Measurements from ENCODE around the gene EXOC2.

The EXOC2 gene

DNA sequence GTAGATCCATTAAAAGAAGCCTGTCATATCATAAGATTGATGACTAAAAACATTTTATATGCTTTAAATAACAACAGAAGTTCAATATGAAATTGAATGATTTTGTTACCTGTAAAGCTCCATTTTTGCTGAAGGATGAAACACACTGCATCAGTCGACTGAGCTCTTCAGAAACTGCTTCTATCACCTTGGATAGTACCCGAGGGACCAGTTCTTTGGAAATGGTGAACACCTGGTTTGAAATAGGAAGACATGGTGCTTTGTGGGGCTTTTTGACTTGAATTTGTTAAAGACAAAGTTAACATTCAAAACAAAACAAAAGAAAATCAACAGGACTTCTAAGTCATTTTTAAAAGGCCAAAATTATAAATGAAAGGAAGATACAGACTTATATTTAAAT is 195.7 kb downstream of the EXOC2 start:
- DNase-seq: no peak
- no peaks in the 10 kb centered on the region for H3K36me3 ChIP-seq (ENCODE audit: control insufficient read depth, insufficient read depth, low read length)
- H3K27me3 ChIP-seq (replicated peaks; ENCODE audit: control insufficient read depth, insufficient read depth, low read length, poor library complexity, severe bottlenecking): no peaks in the 10 kb centered on the region
- peaks cover 23% of the 10 kb centered on the region for H3K4me1 ChIP-seq (ENCODE audit: control insufficient read depth, insufficient read depth, low read length, poor library complexity, severe bottlenecking)
- H3K9me3 ChIP-seq (ENCODE audit: control insufficient read depth, low read length): no peaks in the 10 kb centered on the region
- H3K4me3 ChIP-seq (ENCODE audit: insufficient read depth, low read depth, low read length, poor library complexity, severe bottlenecking): no peak overlapping the region
- H3K27ac ChIP-seq (ENCODE audit: insufficient read depth, low read length, poor library complexity, severe bottlenecking): no peak overlapping the region

DNA sequence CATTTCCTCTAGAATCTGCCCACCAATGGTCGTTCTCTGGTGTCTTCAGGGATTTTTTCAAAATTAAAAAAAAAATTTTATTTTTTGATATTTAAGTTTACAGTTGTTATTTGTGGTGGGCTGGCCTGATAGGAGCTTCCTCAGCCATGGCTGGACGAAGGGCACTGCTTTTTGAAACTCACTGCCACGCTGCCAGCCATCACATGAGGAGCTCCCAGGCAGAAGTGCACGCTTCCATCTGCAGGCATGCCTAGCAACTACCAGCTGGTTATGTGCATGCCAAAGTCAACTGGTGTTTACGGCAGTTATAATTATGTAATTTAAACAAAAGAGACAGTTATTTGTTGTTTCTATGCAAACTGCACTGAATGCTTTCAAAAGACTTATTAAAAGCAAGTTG is 196.3 kb downstream of the EXOC2 start:
- Histone ChIP-seq H3K4me1 (ENCODE audit: control insufficient read depth, insufficient read depth, low read length, poor library complexity, severe bottlenecking) (peaks cover 25% of the 10 kb centered on the region), H3K4me3 (ENCODE audit: insufficient read depth, low read depth, low read length, poor library complexity, severe bottlenecking) (no peak overlapping the region), H3K27me3 (replicated peaks; ENCODE audit: control insufficient read depth, insufficient read depth, low read length, poor library complexity, severe bottlenecking) (no peaks in the 10 kb centered on the region), H3K9me3 (ENCODE audit: control insufficient read depth, low read length) (no peaks in the 10 kb centered on the region), H3K36me3 (ENCODE audit: control insufficient read depth, insufficient read depth, low read length) (no peaks in the 10 kb centered on the region), H3K27ac (ENCODE audit: insufficient read depth, low read length, poor library complexity, severe bottlenecking) (no peak overlapping the region)
- DNase-seq: no peak

DNA sequence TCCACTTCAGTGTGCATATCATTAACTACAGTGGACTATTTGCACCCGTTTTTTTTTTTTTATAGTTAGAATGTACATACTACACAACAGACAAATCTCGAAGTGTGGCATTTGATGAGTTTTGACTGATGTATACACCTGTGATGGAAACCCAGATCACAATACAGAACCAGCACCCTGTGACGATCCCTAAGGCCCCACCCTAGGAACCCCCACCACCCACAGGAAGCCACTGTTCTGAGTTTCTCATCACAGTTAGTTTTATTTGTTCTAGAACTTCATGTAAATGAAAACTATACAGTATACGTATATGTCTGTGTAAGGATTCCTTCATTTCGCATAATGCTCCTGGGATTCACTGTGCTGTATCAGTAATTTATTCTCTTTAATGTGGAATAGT is 198.5 kb downstream of the EXOC2 start:
- Histone ChIP-seq H3K27me3 (replicated peaks; ENCODE audit: control insufficient read depth, insufficient read depth, low read length, poor library complexity, severe bottlenecking) (no peaks in the 10 kb centered on the region), H3K4me1 (ENCODE audit: control insufficient read depth, insufficient read depth, low read length, poor library complexity, severe bottlenecking) (peaks cover 44% of the 10 kb centered on the region), H3K9me3 (ENCODE audit: control insufficient read depth, low read length) (no peaks in the 10 kb centered on the region), H3K4me3 (ENCODE audit: insufficient read depth, low read depth, low read length, poor library complexity, severe bottlenecking) (no peak overlapping the region), H3K27ac (ENCODE audit: insufficient read depth, low read length, poor library complexity, severe bottlenecking) (no peak overlapping the region), H3K36me3 (ENCODE audit: control insufficient read depth, insufficient read depth, low read length) (no peaks in the 10 kb centered on the region)
- DNase-seq: no peak

DNA sequence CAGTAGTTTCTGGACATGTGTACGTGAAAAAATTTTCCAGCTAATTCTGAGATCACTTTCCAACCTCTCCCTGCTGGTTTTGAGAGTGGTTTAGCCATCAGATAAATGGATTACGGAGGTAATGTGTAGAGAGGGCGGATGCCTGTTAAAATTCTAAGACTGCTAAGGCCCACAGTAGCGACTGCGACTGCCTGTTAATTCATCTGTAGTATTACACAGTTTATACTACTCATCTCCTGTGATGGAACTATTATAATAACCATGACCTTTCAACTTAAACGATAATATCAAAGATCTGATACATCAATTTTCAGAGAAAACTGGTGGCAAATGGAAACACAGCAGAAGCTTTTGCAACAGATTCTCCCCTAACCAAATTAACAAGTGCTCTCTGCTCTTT is 199.1 kb downstream of the EXOC2 start:
- no peaks in the 10 kb centered on the region for H3K9me3 ChIP-seq (ENCODE audit: control insufficient read depth, low read length)
- peak overlapping the region; percentile 16 for H3K27ac ChIP-seq (ENCODE audit: insufficient read depth, low read length, poor library complexity, severe bottlenecking)
- no peaks in the 10 kb centered on the region for H3K27me3 ChIP-seq (replicated peaks; ENCODE audit: control insufficient read depth, insufficient read depth, low read length, poor library complexity, severe bottlenecking)
- no peak overlapping the region for H3K4me3 ChIP-seq (ENCODE audit: insufficient read depth, low read depth, low read length, poor library complexity, severe bottlenecking)
- H3K36me3 ChIP-seq (ENCODE audit: control insufficient read depth, insufficient read depth, low read length): no peaks in the 10 kb centered on the region
- peaks cover 45% of the 10 kb centered on the region for H3K4me1 ChIP-seq (ENCODE audit: control insufficient read depth, insufficient read depth, low read length, poor library complexity, severe bottlenecking)
- no peak for DNase-seq

DNA sequence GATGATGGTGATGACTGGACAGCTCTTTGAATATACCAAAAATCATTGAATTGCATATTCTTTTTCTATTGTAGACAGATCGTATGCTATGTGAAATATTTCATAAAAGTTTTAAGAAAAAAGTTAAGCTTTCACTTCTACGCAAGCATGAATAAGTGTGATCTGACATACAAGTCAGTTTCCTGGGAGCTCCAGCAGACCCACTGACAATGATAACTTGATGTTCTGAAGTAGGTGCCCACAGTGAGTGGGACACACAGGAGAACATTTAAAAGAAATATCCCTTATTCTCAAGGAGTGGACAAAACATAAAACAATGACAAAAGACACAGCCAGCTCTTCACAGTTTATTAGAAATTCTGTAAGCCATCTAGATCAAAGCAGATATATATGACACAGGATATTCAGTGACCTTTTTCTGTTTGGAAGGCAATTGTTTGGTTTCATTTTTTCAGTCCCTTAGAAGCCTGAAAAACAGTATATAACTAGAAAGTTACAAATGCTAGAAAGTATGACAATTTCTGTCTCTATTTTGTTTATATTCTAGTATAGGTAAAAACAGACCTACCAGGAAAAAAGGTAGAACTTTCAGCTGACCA is 200.0 kb downstream of the EXOC2 start:
- DNase-seq: no peak
- Histone ChIP-seq H3K27me3 (replicated peaks; ENCODE audit: control insufficient read depth, insufficient read depth, low read length, poor library complexity, severe bottlenecking) (no peaks in the 10 kb centered on the region), H3K36me3 (ENCODE audit: control insufficient read depth, insufficient read depth, low read length) (no peaks in the 10 kb centered on the region), H3K9me3 (ENCODE audit: control insufficient read depth, low read length) (no peaks in the 10 kb centered on the region), H3K27ac (ENCODE audit: insufficient read depth, low read length, poor library complexity, severe bottlenecking) (peak overlapping the region; percentile 16), H3K4me3 (ENCODE audit: insufficient read depth, low read depth, low read length, poor library complexity, severe bottlenecking) (no peak overlapping the region), H3K4me1 (ENCODE audit: control insufficient read depth, insufficient read depth, low read length, poor library complexity, severe bottlenecking) (peaks cover 44% of the 10 kb centered on the region)

DNA sequence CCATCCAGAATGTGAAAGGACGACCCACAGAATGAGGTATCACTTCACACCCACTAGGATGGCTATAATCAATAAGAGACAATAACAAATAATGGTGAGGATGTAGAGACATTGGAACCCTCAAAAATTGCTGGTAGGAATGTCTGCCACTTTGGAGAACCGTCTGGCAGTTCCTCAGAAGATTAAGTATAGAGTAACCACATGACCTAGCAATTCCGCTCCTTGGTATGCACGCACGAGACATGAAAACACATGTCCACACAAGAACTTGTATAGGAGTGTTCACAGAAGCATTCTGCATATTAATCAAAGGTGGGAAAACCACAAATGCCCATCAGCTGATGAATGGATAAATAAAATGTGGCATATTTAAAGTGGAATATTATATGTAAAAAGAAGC is 200.8 kb downstream of the EXOC2 start:
- Histone ChIP-seq H3K27me3 (replicated peaks; ENCODE audit: control insufficient read depth, insufficient read depth, low read length, poor library complexity, severe bottlenecking) (no peaks in the 10 kb centered on the region), H3K27ac (ENCODE audit: insufficient read depth, low read length, poor library complexity, severe bottlenecking) (no peak overlapping the region), H3K36me3 (ENCODE audit: control insufficient read depth, insufficient read depth, low read length) (no peaks in the 10 kb centered on the region), H3K4me3 (ENCODE audit: insufficient read depth, low read depth, low read length, poor library complexity, severe bottlenecking) (no peak overlapping the region), H3K4me1 (ENCODE audit: control insufficient read depth, insufficient read depth, low read length, poor library complexity, severe bottlenecking) (peaks cover 44% of the 10 kb centered on the region), H3K9me3 (ENCODE audit: control insufficient read depth, low read length) (no peaks in the 10 kb centered on the region)
- no peak for DNase-seq

DNA sequence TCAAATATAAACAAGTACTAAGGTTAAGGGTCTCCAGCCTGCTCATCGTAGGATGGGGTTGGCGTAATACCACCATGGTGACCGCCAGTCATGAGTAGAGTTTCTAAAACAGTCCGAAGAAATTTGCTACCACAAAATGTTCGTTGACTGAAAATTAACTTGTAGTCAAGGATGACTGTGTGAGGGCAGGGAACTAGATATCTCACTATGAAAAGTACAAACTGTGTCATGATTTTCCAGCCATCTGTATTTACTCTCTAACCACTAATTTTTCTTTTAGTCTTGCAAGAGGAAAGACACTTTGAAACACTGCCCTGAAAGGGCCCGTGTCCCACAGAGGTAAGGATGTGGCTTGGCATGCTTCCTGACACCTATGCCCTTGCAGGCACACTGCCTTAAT is 201.7 kb downstream of the EXOC2 start:
- Histone ChIP-seq H3K9me3 (ENCODE audit: control insufficient read depth, low read length) (no peaks in the 10 kb centered on the region), H3K27me3 (replicated peaks; ENCODE audit: control insufficient read depth, insufficient read depth, low read length, poor library complexity, severe bottlenecking) (no peaks in the 10 kb centered on the region), H3K27ac (ENCODE audit: insufficient read depth, low read length, poor library complexity, severe bottlenecking) (peak overlapping the region; percentile 21), H3K4me1 (ENCODE audit: control insufficient read depth, insufficient read depth, low read length, poor library complexity, severe bottlenecking) (peaks cover 44% of the 10 kb centered on the region), H3K4me3 (ENCODE audit: insufficient read depth, low read depth, low read length, poor library complexity, severe bottlenecking) (no peak overlapping the region), H3K36me3 (ENCODE audit: control insufficient read depth, insufficient read depth, low read length) (no peaks in the 10 kb centered on the region)
- peak in 2 of 3 donors; percentile 20 to 23 for DNase-seq

DNA sequence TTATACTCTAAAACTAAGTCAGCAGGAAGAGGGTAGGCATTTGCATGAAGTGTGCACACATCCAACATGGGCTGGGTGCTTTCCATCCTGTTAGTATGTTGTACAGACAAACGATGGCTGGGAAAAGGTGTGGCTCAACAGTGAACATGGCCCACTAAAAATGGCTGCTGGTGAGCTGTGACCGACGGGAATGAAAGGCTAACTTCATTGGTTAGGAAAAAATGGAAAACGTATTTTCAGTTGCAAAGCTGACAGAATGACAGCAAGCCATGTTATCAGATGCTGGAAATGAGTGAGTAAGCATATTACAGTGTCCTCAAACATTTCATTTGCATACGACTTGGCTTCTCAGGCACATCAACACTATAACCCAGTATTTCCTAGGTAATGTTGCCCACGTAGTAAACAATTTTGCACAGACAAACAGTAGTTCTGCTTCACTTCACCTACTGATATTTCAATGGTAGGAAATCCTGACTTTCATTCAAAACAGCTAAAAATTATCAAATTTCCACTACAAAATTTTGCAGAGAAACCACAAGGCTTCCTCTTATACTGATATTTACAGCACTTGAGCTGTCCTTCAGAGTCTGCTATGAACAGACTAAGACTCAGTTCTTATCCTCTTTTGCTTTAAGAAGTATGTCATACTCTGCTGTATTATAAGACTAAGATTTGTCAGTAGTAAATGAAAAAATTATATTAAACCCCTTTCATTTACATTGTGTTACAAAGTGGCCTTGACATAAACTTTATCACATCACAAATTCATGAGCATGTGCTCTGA is 202.5 kb downstream of the EXOC2 start:
- peaks cover 6% of the 10 kb centered on the region for H3K36me3 ChIP-seq (ENCODE audit: control insufficient read depth, insufficient read depth, low read length)
- no peak for DNase-seq
- H3K4me3 ChIP-seq (ENCODE audit: insufficient read depth, low read depth, low read length, poor library complexity, severe bottlenecking): no peak overlapping the region
- H3K27ac ChIP-seq (ENCODE audit: insufficient read depth, low read length, poor library complexity, severe bottlenecking): peak overlapping the region; percentile 28
- H3K4me1 ChIP-seq (ENCODE audit: control insufficient read depth, insufficient read depth, low read length, poor library complexity, severe bottlenecking): peaks cover 44% of the 10 kb centered on the region
- H3K9me3 ChIP-seq (ENCODE audit: control insufficient read depth, low read length): no peaks in the 10 kb centered on the region
- no peaks in the 10 kb centered on the region for H3K27me3 ChIP-seq (replicated peaks; ENCODE audit: control insufficient read depth, insufficient read depth, low read length, poor library complexity, severe bottlenecking)

DNA sequence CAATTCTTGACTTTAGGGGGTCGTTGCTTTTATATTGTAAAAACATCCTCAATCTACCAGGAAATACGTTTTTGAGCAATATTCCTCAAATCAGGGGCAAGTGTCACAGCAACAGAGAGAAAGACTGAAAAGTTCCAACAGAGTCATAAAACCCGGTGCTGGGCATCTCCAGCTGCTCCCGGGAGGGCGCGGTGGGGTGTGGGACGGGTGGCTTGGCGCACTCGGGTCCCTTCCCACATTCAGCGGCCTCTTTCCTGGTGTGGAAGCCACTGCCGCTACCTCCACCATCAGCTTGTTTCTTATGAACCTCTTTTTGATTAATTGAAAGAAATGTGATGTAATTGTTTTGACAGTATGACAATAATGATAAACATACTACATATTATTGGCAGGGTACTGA is 203.2 kb downstream of the EXOC2 start:
- H3K27ac ChIP-seq (ENCODE audit: insufficient read depth, low read length, poor library complexity, severe bottlenecking): no peak overlapping the region
- peaks cover 44% of the 10 kb centered on the region for H3K4me1 ChIP-seq (ENCODE audit: control insufficient read depth, insufficient read depth, low read length, poor library complexity, severe bottlenecking)
- no peaks in the 10 kb centered on the region for H3K27me3 ChIP-seq (replicated peaks; ENCODE audit: control insufficient read depth, insufficient read depth, low read length, poor library complexity, severe bottlenecking)
- H3K36me3 ChIP-seq (ENCODE audit: control insufficient read depth, insufficient read depth, low read length): peaks cover 9% of the 10 kb centered on the region
- no peak overlapping the region for H3K4me3 ChIP-seq (ENCODE audit: insufficient read depth, low read depth, low read length, poor library complexity, severe bottlenecking)
- DNase-seq: no peak
- H3K9me3 ChIP-seq (ENCODE audit: control insufficient read depth, low read length): no peaks in the 10 kb centered on the region

DNA sequence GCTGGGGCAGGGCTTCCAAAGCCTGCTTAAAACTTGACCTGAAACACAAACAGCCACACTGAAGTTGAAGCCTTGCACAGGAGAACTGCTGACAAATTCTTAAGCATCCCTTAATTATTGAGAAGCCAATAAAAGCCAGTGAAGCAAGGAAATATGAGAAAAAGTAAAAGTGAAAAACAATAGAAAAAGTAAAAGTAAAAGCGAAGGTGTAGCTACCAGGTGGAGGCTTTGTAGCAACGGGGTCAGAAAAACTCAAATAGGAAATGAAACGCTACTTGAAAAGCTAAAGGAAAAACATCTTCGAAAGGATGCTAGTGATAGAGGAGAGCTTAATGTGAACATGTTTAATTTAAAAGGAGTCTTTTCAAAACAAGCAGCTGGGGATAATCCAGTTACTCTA is 203.9 kb downstream of the EXOC2 start:
- H3K4me3 ChIP-seq (ENCODE audit: insufficient read depth, low read depth, low read length, poor library complexity, severe bottlenecking): peak overlapping the region; percentile 5
- no peak overlapping the region for H3K27ac ChIP-seq (ENCODE audit: insufficient read depth, low read length, poor library complexity, severe bottlenecking)
- peaks cover 40% of the 10 kb centered on the region for H3K4me1 ChIP-seq (ENCODE audit: control insufficient read depth, insufficient read depth, low read length, poor library complexity, severe bottlenecking)
- no peak for DNase-seq
- no peaks in the 10 kb centered on the region for H3K27me3 ChIP-seq (replicated peaks; ENCODE audit: control insufficient read depth, insufficient read depth, low read length, poor library complexity, severe bottlenecking)
- H3K9me3 ChIP-seq (ENCODE audit: control insufficient read depth, low read length): no peaks in the 10 kb centered on the region
- H3K36me3 ChIP-seq (ENCODE audit: control insufficient read depth, insufficient read depth, low read length): peaks cover 9% of the 10 kb centered on the region
